Measurements from ENCODE around the gene CHCT1.
"Not testable (repeated sequence)": the region's sequence is repeated elsewhere in the genome, so short reads cannot be mapped to it uniquely, and the experiment has no call there.

Gene CHCT1

DNA sequence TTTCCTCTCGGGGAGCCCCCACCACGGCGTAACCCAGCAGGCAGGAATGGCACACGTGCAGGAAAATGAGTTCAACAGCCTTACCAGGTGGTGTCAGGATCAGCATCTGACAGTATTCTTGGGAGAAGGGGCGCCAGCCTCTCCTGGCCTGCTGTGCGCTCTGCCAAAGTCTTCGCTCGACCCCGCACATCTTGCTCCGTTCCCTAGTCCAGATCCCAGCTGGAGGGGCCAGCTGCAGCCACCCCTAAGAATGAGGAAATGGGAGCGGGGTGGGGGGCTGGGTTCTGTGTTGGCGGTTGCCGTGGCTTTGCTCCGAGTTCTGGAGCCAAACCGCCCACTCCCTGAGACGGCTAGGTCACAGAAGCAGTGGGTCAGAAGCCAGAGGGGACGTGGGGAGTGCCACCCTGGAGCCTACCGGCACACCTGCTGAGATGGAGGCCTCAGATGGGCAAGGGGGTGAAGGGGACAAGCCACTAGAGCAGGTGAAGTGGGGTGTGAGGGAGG, at the start of gene CHCT1:
Gene CHCT1 (plus strand): TSS at position 328 of the 504 bp plus-strand sequence. CDS start 104 bp downstream, at position 432.
- DNase-seq (ENCODE audit: low read depth in 2 of 2): no peak

DNA sequence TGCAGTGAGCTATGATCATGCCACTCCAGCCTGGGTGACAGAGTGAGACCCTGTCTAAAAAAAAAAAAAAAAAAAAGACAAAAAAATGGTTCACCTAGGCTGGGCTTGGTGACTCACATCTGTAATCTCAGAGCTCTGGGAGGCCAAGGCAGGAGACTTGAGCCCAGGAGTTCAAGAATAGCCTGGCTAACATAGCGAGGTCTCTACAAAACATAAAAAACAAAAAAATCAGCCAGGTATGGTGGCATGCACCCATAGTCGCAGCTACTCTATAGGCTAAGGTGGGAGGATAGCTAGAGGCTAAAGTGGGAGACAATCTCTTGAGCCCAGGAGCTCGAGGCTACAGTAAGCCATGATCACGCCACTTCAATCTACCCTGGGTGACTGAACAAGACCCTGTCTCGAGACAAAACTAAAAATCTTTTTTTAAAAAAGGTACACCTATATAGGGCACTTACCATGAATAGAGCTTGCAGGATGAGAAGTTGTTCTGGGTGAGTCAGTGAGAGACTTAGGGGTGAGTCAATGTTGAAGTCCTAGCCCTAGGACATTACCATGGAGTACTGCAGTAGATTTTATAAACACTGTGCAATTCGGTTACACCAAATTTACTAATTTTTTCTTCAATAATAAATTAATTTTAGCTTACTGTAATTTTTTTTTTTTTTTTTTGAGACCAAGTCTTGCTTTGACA, 49.4 kb upstream of the CHCT1 start:
- no peak for DNase-seq (ENCODE audit: low read depth in 2 of 2)

DNA sequence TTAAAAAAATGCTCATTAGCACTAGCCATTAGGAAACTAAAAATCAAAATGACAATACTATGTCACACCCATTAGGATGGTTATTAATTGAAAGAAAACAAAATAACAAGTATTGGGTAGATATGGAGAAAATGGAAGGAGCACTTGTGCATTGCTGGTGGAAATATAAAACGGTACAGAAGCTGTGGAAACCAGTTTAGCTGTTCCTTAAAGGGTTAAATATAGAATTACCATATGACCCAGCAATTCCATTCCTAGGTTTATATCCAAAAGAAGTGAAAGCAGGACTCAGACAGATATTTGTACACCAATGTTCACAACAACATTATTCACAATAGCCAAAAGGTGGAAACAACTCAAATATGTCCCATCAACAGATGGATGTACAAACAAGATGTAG, 44.1 kb upstream of the CHCT1 start:
- DNase-seq (ENCODE audit: low read depth in 2 of 2): not testable (repeated sequence)

DNA sequence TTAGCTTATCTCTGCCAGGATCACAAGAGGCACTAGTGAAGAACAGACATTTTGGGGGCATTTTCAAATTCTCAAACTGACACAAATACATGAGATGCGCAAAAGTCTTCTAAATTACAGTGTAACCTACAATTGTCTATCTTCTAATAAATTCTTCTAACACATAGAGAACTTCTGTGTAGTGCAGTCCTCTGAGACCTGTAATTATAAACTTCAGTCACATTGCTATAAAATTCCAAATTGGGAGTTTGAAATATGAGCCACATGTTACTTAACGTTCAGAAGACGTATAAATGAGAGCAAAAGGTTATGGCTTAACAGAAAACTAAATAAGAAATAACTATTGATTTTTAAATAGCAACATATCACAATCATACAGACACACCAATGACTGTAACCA, 42.8 kb upstream of the CHCT1 start:
- DNase-seq (ENCODE audit: low read depth in 2 of 2): not testable (repeated sequence)

DNA sequence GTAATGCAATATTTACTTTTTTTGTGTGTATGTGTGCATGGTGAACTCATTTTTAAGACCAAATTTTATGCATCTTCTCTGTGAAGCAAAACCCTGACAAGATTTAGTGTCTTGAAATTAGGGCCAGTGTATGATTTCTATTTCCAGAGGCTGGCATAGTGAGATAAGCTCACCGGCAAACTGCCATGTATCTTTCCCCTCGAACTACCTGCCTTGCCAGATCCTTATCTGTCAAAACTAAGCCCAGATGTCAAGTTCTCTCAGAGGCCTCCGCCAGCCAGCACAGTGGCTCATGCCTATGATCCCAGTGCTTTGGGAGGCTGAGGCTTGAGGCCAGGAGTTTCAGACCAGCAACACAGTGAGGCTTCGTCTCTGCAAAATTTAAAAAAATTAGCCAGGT, 40.3 kb upstream of the CHCT1 start:
- DNase-seq (ENCODE audit: low read depth in 2 of 2): no peak

DNA sequence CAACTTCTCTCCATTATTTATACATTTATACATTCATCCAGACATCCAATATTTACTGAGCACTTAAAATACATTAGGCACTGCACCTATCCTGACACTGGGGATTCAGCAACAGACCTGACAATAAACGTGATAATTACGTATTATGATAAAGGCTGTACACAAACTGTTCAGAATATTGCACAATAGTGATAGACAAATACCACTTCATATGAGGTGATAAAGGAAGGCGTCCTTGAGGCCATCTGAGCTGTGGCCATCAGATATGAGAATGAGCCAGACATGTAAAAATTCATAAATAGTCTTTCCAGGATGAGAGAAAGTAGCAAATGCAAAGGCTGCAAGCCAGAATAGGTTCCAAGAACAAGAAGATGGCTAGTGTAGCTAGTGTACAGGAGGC, 38.9 kb upstream of the CHCT1 start:
- DNase-seq (ENCODE audit: low read depth in 2 of 2): no peak

DNA sequence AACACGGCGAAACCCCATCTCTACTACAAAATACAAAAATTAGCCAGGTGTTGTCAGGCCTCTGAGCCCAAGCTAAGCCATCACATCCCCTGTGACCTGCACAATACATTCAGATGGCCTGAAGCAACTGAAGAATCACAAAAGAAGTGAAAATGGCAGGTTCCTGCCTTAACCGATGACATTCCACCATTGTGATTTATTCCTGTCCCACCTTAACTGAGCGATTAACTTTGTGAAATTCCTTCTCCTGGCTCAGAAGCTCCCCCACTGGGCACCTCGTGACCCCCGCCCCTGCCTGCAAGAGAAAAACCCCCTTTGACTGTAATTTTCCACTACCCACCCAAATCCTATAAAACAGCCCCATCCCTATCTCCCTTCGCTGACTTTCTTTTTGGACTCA, 37.4 kb upstream of the CHCT1 start:
- DNase-seq (ENCODE audit: low read depth in 2 of 2): not testable (repeated sequence)

DNA sequence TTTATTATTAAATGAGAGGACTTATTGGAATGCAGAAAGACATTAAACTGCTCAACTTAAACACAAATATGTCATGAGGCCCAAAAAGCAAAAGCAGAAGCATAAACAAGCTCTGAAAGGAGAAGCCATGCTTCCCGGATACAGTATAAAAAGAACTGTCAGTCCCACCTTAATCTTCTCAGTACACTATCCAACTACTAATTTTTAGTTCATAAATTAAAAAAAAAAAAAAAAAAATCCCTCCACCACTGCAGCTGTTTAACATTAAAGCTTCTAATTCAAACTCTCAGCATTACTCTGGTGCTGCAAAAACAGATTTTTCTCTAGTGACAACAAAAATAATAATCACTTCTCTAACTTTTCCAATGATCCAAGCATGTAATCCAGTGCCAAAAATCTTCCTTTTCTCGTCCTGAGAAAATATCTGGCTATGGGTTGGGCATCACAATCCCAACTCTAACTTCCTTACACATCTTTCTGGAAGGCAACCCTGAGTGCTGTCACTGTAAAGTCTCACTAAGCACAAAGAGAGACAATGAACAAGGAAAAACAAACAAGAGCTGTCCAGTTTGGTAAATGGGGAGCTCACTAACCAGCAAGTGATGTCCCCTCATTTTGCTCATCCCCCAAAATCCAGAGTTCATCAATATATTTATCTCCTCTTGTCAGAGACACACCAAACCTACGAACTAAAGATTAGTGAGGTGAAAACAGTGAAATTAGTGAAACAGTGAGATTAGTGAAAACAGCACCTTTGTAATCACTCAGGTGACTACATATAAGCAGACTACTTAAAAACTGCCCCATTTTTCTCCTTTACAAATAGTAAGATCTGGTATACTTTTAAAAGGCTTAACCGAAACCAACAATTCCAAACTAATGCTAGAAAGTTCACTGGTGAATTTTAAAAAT, 35.9 kb upstream of the CHCT1 start:
- DNase-seq (ENCODE audit: low read depth in 2 of 2): no peak

DNA sequence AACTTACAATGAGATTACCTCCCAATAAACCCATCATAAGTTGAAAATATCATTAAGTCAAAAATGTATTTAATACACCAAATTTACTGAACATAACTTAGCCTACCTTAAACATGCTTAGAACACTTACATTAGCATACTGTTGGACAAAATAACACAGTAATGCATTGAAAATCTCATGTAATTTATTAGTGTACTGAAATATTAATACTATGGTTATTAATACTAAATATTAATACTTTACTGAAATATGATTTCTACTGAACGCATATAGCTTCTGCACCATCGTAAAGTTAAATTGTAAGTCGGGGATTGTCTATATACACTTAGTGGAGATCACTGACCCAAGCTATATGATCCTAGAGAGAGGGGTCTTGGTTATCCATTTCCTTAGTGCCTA, 34.6 kb upstream of the CHCT1 start:
- DNase-seq (ENCODE audit: low read depth in 2 of 2): no peak

DNA sequence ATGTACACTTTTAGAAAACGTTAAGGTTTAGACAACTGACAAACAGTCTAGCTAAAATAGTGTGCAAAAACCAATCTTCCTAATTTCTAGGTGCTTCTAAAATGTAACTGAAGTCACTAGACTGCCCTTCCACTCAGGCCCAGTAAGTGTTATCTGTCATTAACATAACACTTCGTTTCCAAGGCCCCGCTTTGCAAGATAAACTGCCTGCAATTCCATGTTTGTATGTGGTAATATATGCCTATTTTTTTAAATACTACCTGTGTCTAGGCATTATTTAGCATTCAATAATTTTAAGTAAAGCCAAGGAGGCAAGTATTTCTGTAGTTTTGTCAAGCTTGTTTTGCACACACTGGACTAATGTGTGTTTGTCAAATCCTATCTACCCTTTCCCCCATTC, 33.5 kb upstream of the CHCT1 start:
- no peak for DNase-seq (ENCODE audit: low read depth in 2 of 2)

DNA sequence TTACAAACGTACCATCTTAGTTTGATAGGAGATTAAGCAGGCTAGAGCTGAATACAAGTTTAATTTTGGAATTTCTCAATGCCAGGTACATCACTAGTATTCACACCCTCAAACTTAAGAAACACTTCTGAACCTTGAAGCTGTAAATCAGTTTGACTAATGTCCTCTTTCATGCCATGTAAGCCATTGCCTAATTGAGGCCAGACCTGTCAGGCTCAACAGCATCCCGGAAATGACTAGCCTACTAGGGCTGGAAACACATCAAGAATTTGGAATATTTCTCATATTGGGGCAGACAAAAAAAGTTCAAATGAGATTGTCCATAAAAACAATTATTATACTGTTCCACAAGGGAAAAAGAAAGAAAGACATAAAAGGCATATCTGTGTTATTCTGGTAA, 32.1 kb upstream of the CHCT1 start:
- DNase-seq (ENCODE audit: low read depth in 2 of 2): no peak

DNA sequence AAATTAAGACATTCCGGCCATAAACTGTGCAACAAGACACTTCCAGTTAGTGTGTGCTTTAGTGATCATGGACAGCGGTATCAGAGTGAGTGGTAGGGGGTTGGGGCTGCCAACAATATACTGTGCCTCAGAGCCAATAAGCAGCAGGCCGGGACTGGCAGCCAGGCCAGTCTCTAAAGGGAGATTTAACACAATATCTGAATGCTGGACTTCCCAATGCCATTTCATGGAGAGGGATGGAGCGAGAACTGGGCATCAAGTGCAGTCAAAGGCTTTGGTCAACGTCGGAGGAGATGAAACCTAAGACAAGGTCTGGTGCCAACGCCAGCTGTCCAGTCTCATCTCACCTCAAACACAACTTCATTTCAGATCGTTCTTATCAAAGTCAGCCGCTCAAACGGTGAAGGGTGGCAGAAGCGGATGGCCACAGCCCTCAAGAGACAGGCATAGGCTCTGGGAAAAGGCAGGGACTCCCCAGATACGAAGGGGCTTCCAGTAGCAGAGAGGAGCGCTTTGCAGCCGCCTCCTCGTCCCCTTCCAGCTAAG, 31.3 kb upstream of the CHCT1 start:
- no peak for DNase-seq (ENCODE audit: low read depth in 2 of 2)

DNA sequence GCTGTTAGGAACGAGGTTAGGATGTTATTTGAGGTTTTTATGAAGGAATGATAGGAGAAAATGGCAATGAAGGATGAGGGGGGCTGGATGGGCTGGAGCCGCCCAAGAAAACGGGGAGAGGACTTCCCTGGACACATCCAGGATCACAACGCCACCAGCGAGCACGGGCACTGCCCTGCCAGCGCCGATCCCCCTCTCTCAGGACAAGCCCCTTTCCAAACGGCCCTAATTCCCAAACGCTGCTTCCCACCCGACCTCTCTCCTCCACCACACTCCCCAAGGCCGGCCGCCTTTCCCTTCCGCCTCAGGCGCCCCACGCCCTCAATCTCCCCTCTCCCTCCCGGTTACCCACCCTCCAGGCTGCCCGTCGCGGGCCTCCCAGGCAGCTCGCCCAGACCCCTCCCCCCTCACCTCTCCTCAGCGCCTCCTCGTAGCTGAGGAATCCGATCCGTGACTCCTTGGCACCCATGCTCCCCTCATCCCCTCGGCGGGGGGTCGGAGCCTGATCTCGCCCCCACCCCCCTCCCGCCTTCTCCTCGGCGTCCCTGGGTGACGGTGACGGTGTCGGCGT, 30.7 kb upstream of the CHCT1 start:
- DNase-seq (ENCODE audit: low read depth in 2 of 2): no peak

DNA sequence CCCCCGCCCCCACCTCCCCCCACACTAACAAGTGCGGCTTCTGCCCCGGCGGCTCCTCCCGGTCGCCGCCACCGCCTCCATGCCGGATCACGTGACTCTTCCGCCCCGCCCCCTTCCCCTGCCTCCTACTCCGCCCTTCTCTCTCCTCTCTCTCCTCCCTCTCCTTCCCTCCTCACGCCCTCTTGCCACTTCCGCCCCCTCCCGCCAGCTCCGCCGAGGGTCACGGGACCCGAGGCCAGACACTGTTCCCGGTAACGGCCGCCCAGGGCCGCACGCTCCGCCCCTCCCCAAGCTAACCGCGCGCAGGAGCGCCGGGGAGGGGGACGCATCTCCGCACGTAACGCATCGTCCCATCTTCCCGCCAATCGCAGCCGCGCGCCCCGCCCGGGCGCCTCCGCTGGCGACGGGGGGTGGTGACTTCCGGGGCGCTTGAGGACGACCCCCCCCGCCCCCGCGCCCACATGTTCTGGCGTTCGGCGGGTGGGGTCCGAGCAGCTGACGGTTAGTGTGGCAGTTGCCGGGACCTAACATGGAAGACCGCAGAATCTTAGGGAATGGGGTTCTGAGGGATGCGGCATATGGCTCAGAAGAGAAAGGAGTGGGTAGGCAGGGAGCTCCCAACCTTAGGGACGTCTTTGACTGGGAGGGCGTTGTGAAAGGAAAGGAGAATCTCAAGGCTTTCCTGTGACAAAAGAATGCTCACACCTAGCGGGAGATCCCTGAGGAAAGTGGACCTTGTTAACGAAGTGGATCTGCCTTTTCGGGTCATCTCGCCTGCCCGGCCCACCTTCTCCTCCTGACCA, 30.0 kb upstream of the CHCT1 start, which contains the start of gene USP32:
Gene USP32 (minus strand): TSS at position 92 of the 803 bp plus-strand sequence. CDS start 194 bp downstream, outside the sequence.
- peak; percentile 99 for DNase-seq (ENCODE audit: low read depth in 2 of 2)

DNA sequence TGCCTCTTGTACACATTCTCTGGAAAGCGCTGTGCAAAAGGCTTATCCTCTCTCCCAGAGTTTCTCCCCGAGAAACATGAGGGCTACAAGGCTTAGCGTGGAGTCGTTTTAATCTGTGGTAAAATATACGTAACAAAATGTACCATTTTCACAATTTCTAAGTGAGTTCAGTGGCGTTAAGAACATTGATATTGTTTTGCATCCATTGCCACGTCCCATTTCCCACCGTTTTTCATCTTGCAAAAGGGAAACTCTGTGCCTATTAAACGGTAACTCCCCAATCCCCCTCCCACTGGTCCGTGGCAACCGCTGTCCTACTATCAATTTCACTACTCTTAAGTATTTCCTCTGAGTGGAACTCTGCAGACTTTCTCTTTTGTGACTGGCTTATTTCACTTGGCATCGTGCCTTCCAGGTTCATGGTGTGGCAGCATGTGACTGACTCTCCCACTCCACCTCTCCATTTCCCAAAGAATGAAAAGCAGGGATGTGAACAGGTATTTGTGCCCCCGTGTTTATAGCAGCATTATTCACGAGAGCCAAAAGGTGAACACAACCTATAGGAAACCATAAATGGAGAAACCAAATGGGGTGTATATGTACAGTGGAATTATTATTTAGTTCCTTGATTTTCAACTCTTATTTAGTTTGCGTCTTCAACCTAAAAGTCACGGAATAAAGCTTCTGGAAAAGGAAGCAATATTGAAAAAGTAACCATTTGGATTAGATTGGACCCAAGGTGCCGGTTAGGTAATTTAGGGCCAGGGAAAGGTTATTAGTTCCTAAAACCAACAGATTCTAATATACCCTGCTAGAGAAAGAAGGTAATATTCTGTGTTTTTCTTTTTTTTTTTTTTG, 29.2 kb upstream of the CHCT1 start:
- DNase-seq (ENCODE audit: low read depth in 2 of 2): no peak

DNA sequence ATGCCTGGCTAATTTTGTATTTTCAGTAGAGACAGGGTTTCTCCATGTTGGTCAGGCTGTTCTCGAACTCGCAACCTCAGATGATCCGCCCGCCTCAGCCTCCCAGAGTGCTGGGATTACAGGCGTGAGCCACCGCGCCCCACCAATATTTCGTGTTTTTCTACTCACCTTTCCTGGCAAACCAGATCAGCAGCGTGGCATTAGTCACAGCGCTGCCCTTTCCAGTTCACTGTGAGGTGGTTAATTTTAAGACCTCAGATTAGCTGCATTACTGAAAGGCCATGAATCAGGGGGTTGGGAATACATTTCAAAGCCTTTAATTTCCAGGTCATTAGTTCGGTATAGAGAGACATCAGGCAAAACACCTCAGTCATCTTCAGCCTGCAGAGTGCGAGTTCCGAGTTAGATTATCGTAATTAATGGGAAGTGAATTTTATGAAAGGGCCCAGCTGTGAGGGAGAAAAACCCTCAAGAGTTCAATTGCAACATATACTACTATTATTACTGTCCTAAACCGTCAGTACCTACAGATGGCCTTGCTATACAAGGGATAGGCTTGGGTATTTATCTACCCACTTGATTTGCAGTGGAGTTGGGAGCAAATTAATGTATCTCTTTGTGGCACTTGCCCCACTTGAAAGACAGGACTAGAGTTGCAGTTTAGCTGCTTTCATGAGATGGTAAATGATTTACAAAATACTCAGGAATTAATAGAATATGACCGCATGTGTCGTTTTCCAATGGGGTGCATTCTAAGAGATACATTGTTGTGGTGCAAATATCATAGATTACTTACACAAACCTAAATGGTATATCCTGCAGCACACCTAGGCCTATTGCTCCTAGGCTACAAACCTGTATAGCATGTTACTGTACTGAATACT, 28.2 kb upstream of the CHCT1 start:
- no peak for DNase-seq (ENCODE audit: low read depth in 2 of 2)

DNA sequence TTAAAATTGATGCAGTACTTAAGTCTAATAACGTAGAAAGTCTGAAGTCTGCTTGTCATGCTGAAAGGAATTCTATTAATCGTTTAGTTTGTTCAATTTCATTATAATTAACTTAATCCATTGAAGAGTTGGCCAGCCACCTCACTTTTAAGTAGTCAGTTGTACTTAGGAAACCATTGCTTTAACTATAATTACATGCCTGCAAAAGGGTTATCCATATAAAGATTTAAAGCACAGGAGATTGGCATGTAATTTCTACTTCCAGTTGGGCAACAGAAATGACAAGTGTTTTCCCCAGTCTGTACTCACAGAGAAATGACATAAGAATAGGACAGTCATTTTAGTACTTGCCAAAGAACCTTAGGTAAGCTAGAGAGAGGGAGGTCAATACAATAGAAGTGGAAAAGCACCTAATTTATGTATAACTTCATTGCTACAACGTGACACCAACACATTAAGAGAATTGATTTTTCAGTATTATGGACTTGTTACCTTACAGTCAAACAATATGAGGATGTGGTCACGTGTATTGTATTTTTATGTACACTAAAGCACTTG, 26.7 kb upstream of the CHCT1 start:
- no peak for DNase-seq (ENCODE audit: low read depth in 2 of 2)

DNA sequence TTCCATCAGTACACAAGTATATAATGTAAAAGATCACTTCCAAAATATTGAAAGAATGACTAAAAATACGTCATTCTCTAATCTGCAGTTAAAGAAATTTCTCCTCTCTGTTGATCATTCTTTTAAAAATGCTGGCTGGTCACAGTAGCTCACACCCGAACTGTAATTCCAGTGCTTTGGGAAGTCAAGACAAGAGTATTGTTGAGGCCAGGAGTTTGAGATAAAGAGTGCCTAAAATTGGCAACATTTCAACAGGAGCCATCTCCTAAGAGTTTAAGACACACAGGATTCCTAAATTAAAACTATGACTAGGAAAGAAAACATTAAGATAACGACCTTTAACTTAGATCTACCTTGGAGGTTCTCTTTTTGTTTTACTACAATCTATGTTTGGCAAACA, 25.9 kb upstream of the CHCT1 start:
- DNase-seq (ENCODE audit: low read depth in 2 of 2): no peak

Measured in activated CD4-positive, alpha-beta T cell treated with anti-CD3 and anti-CD28 coated beads for 24 hours (primary cell).